ENCODE measurements around the gene STX8.

DNA sequence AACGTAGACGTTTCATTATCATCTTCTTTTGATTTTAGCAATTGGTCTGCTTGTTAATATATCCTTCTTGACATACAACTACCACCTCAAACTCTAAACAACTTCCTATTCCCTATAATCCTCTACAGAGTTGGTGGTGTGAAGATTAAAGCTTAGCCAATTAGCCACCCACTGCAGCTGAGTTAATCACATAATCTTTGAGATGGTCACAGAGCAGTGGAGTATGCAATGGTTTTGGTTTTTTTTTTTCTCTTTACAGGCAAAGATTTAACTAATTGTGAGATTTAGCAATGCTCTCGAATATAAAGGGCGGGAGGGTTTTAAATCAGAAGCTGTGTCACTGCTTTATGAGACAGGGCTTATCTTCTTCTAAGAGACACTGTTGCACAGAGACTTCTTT, 37.0 kb downstream of the STX8 start:
- TF ChIP-seq, protein P1, sequence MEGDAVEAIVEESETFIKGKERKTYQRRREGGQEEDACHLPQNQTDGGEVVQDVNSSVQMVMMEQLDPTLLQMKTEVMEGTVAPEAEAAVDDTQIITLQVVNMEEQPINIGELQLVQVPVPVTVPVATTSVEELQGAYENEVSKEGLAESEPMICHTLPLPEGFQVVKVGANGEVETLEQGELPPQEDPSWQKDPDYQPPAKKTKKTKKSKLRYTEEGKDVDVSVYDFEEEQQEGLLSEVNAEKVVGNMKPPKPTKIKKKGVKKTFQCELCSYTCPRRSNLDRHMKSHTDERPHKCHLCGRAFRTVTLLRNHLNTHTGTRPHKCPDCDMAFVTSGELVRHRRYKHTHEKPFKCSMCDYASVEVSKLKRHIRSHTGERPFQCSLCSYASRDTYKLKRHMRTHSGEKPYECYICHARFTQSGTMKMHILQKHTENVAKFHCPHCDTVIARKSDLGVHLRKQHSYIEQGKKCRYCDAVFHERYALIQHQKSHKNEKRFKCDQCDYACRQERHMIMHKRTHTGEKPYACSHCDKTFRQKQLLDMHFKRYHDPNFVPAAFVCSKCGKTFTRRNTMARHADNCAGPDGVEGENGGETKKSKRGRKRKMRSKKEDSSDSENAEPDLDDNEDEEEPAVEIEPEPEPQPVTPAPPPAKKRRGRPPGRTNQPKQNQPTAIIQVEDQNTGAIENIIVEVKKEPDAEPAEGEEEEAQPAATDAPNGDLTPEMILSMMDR (IDR thresholded peaks at IDR 0.05 in 2 of 3, conservative IDR thresholded peaks at IDR 0.05 in 1 of 3; ENCODE audit: borderline replicate concordance in 1 of 3, insufficient read depth in 1 of 3, low read depth in 2 of 3, low read length in 2 of 3): no peak
- TF ChIP-seq JUND (IDR thresholded peaks at IDR 0.05): no peak
- TF ChIP-seq, protein P2, sequence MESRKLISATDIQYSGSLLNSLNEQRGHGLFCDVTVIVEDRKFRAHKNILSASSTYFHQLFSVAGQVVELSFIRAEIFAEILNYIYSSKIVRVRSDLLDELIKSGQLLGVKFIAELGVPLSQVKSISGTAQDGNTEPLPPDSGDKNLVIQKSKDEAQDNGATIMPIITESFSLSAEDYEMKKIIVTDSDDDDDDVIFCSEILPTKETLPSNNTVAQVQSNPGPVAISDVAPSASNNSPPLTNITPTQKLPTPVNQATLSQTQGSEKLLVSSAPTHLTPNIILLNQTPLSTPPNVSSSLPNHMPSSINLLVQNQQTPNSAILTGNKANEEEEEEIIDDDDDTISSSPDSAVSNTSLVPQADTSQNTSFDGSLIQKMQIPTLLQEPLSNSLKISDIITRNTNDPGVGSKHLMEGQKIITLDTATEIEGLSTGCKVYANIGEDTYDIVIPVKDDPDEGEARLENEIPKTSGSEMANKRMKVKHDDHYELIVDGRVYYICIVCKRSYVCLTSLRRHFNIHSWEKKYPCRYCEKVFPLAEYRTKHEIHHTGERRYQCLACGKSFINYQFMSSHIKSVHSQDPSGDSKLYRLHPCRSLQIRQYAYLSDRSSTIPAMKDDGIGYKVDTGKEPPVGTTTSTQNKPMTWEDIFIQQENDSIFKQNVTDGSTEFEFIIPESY (IDR thresholded peaks at IDR 0.05; ENCODE audit: extremely low read depth, insufficient replicate concordance, low read length): no peak
- TF ChIP-seq POLR2A (IDR thresholded peaks at IDR 0.05; ENCODE audit: borderline replicate concordance, extremely low read depth, insufficient read depth, insufficient read length): no peak
- TF ChIP-seq SP1 (IDR thresholded peaks at IDR 0.05; ENCODE audit: low read depth): no peak
- TF ChIP-seq EZH2 (IDR thresholded peaks at IDR 0.05): no peak
- TF ChIP-seq ZFX (IDR thresholded peaks at IDR 0.05): no peak
- no peak for TF ChIP-seq CEBPB (IDR thresholded peaks at IDR 0.05; ENCODE audit: low read depth)
- TF ChIP-seq YY1 (IDR thresholded peaks at IDR 0.05; ENCODE audit: extremely low read depth, insufficient replicate concordance, low read depth, low read length): no peak
